ENCODE data around the gene LMO7. TPM values are rescaled to one million over a fixed set of nuclear protein-coding genes. Genes with fewer than 3 reads are reported as not detected.

The LMO7 gene
- total RNA-seq, 1 donor from 2014 or later, result 60.8 TPM

DNA sequence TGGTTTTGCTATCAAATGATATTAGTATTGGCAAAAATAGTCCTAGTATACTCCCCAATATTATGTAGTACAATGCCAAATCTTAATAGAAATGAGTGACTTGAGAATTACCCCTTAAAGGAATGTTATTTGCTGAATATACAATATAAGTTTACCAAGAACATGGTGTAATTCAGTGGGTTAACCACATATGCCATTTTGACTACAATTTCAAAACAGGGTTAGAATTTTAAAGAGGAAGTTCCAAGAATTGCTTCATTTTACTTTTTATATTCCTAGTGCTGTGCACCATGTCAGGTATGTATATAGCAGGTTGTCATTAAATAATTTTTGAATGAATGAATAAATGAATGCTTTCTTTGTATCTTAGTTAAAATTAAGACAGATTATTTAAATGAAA, 66.3 kb downstream of the LMO7 start:
- no peak overlapping the region for H3K4me3 Mint-ChIP-seq

DNA sequence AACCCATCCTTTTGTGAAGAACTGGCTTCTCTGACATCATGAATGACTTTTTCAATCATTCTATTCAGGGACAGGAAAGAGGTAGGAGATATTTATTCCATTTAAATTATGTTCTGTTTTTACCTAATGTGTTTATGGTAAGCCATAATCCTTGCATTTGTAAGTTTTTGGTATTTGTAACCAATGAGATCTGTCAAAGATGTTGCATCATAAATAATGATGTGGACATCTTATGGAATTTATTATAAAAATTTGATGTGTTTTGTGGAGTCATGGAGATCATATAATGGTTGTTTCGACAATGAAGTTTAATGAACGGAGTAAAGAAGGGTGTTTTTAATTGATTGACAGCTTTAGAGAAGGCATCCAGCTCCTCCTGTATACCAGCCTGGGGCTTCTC, 67.6 kb downstream of the LMO7 start:
- peaks cover 12% of the 10 kb centered on the region for H3K9me3 Mint-ChIP-seq
- no peak overlapping the region for H3K27ac Mint-ChIP-seq
- H3K36me3 Mint-ChIP-seq, result peaks cover 17% of the 10 kb centered on the region
- TF ChIP-seq, protein P1, sequence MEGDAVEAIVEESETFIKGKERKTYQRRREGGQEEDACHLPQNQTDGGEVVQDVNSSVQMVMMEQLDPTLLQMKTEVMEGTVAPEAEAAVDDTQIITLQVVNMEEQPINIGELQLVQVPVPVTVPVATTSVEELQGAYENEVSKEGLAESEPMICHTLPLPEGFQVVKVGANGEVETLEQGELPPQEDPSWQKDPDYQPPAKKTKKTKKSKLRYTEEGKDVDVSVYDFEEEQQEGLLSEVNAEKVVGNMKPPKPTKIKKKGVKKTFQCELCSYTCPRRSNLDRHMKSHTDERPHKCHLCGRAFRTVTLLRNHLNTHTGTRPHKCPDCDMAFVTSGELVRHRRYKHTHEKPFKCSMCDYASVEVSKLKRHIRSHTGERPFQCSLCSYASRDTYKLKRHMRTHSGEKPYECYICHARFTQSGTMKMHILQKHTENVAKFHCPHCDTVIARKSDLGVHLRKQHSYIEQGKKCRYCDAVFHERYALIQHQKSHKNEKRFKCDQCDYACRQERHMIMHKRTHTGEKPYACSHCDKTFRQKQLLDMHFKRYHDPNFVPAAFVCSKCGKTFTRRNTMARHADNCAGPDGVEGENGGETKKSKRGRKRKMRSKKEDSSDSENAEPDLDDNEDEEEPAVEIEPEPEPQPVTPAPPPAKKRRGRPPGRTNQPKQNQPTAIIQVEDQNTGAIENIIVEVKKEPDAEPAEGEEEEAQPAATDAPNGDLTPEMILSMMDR (IDR thresholded peaks at IDR 0.05; ENCODE audit: unreplicated experiment), result no peak
- H3K4me1 Mint-ChIP-seq, result peaks cover 13% of the 10 kb centered on the region
- no peak overlapping the region for H3K4me3 Mint-ChIP-seq
- DNase-seq (ENCODE audit: low spot score in 2 of 2, unreplicated experiment in 2 of 2), result no peak
- no peaks in the 10 kb centered on the region for H3K27me3 Mint-ChIP-seq (ENCODE audit: low read depth)

More for the DNA sequence above, 66.3 kb downstream of the LMO7 start:
- Mint-ChIP-seq H3K9me3 (peaks cover 12% of the 10 kb centered on the region), H3K27me3 (ENCODE audit: low read depth) (no peaks in the 10 kb centered on the region), H3K4me1 (peaks cover 13% of the 10 kb centered on the region), H3K27ac (no peak overlapping the region), H3K36me3 (peaks cover 18% of the 10 kb centered on the region)
- TF ChIP-seq, protein P1 (IDR thresholded peaks at IDR 0.05; ENCODE audit: unreplicated experiment), result no peak
- DNase-seq (ENCODE audit: low spot score in 2 of 2, unreplicated experiment in 2 of 2), result no peak

DNA sequence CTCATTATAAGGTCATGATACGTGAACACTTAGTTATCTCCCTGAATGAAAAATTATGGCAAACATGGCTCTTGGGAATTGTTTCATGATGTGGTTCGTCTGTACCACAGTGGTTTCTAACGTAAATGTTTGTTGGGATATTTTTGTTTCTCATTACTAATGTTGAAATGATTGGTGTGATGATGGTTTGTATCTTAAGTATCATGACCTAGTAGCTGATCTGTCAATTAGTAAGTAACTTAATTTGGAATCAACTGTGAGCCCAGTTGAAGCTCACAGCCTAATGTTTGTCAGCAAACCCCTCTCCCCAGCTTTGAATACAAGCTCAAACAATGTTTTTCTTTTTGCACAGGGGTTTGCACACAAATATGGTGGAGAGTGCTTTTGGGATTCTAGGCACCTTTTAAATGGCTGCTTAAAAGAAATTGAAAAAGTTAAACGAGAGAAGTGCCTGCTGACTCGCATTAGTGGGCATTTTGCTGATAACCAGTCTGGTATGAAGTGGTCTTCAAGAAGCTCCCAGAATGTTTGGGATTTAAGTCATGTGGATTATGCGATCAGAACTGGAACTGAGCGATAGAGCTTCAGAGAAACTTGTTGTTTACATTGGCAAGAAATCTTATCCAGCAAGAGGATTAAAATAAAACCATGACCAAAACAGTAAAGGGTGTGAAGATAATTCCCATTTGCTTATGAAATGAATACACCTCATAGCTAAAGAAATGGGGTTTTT, 68.2 kb downstream of the LMO7 start:
- H3K4me3 Mint-ChIP-seq, result no peak overlapping the region
- TF ChIP-seq, protein P1 (IDR thresholded peaks at IDR 0.05; ENCODE audit: unreplicated experiment), result no peak
- no peaks in the 10 kb centered on the region for H3K27me3 Mint-ChIP-seq (ENCODE audit: low read depth)

DNA sequence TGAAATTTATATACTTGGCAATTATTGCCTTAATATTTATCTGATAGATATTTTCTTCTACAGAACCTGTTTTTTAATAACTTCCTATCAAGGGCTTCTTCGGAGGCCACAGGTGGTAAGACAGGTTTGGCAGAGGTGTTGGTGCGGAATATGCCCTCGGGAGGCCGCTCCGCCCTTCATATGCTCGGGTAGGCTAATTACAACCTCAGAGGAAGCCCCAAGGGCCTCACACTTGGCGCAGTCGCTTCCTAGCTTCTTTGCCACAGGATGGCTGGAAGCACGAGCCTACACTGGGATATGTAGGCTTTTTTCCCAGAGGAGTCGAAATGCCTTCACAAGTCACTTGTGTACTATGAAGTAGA, 68.8 kb downstream of the LMO7 start:
- peaks cover 13% of the 10 kb centered on the region for H3K4me1 Mint-ChIP-seq
- DNase-seq (ENCODE audit: low spot score in 2 of 2, unreplicated experiment in 2 of 2), result no peak
- no peaks in the 10 kb centered on the region for H3K27me3 Mint-ChIP-seq (ENCODE audit: low read depth)
- peaks cover 2% of the 10 kb centered on the region for H3K9me3 Mint-ChIP-seq
- TF ChIP-seq, protein P1 (IDR thresholded peaks at IDR 0.05; ENCODE audit: unreplicated experiment), result no peak
- H3K4me3 Mint-ChIP-seq, result no peak overlapping the region
- peak overlapping the region; percentile 36 for H3K27ac Mint-ChIP-seq
- peaks cover 10% of the 10 kb centered on the region for H3K36me3 Mint-ChIP-seq

More for the DNA sequence above, 68.2 kb downstream of the LMO7 start:
- Mint-ChIP-seq H3K4me1 (peaks cover 13% of the 10 kb centered on the region), H3K9me3 (peaks cover 6% of the 10 kb centered on the region), H3K27ac (peak overlapping the region; percentile 37), H3K36me3 (peaks cover 12% of the 10 kb centered on the region)
- no peak for DNase-seq (ENCODE audit: low spot score in 2 of 2, unreplicated experiment in 2 of 2)

DNA sequence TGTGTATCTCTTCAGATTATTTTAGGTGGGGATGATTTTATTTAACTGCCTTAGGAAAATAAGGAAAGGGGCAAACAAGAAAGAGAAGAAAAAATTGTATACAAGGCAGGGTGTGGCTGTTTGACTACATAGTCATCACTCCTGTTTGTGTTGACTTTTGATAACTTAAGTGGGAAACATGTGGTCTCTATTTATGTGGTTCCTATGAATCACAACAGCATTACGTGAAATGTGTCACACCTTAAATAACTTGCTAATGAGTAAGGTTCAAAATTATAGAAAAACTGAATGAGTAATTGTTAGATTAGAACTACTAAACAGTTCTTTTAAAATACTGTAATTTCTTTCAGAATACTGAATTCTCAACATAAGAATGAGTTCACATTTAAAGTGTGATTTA, 69.3 kb downstream of the LMO7 start:
- Mint-ChIP-seq H3K27me3 (ENCODE audit: low read depth) (no peaks in the 10 kb centered on the region), H3K27ac (peak overlapping the region; percentile 17), H3K4me3 (no peak overlapping the region), H3K36me3 (peaks cover 8% of the 10 kb centered on the region), H3K4me1 (peaks cover 13% of the 10 kb centered on the region), H3K9me3 (no peaks in the 10 kb centered on the region)
- no peak for DNase-seq (ENCODE audit: low spot score in 2 of 2, unreplicated experiment in 2 of 2)
- TF ChIP-seq, protein P1 (IDR thresholded peaks at IDR 0.05; ENCODE audit: unreplicated experiment), result no peak

Data from mesothelial cell of epicardium (in vitro differentiated cells).